ENCODE data around the gene PIK3R2.

The PIK3R2 gene

DNA sequence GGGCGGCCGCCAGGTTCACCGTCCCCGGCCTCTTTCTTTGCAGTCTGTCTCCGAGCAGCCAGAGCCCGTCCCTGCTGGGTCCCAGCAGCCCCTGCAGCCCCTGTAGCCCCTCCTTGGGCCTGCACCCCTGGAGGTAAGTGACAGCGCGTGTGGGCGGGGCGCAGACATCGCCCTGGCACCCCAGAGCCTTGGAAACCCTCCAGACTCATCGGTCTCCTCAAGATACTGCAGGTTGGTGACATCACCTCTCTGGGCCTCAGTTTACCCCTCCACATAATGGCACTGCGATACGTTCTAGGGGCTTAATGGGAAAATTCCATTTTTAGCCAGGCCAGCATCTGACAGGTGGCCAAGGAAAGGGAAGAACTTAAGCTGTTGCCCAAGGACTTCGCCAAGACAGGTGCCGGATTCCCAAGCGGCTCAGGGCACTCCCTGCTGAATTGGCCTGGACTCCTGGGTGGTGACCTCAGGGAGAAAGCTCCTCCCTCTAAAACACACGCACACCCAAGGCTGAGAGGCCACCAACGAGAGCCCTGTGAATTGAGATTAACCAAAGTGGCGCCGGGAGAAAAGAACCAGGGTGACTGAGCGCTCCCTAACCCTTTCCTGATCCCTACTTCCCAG is 42.2 kb upstream of the PIK3R2 start:
- TF ChIP-seq, protein P1, sequence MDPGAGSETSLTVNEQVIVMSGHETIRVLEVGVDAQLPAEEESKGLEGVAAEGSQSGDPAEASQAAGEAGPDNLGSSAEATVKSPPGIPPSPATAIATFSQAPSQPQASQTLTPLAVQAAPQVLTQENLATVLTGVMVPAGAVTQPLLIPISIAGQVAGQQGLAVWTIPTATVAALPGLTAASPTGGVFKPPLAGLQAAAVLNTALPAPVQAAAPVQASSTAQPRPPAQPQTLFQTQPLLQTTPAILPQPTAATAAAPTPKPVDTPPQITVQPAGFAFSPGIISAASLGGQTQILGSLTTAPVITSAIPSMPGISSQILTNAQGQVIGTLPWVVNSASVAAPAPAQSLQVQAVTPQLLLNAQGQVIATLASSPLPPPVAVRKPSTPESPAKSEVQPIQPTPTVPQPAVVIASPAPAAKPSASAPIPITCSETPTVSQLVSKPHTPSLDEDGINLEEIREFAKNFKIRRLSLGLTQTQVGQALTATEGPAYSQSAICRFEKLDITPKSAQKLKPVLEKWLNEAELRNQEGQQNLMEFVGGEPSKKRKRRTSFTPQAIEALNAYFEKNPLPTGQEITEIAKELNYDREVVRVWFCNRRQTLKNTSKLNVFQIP (CRISPR knock-in tag; IDR thresholded peaks at IDR 0.05; ENCODE audit: borderline replicate concordance, low read depth) = no peak
- TF ChIP-seq, protein P2, sequence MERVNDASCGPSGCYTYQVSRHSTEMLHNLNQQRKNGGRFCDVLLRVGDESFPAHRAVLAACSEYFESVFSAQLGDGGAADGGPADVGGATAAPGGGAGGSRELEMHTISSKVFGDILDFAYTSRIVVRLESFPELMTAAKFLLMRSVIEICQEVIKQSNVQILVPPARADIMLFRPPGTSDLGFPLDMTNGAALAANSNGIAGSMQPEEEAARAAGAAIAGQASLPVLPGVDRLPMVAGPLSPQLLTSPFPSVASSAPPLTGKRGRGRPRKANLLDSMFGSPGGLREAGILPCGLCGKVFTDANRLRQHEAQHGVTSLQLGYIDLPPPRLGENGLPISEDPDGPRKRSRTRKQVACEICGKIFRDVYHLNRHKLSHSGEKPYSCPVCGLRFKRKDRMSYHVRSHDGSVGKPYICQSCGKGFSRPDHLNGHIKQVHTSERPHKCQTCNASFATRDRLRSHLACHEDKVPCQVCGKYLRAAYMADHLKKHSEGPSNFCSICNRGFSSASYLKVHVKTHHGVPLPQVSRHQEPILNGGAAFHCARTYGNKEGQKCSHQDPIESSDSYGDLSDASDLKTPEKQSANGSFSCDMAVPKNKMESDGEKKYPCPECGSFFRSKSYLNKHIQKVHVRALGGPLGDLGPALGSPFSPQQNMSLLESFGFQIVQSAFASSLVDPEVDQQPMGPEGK (CRISPR knock-in tag; IDR thresholded peaks at IDR 0.05; ENCODE audit: borderline replicate concordance) = no peak
- TF ChIP-seq ZFP3 (CRISPR knock-in tag; IDR thresholded peaks at IDR 0.05) = no peak
- TF ChIP-seq, protein P3, sequence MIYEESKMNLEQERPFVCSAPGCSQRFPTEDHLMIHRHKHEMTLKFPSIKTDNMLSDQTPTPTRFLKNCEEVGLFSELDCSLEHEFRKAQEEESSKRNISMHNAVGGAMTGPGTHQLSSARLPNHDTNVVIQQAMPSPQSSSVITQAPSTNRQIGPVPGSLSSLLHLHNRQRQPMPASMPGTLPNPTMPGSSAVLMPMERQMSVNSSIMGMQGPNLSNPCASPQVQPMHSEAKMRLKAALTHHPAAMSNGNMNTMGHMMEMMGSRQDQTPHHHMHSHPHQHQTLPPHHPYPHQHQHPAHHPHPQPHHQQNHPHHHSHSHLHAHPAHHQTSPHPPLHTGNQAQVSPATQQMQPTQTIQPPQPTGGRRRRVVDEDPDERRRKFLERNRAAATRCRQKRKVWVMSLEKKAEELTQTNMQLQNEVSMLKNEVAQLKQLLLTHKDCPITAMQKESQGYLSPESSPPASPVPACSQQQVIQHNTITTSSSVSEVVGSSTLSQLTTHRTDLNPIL (CRISPR knock-in tag; IDR thresholded peaks at IDR 0.05; ENCODE audit: low read depth) = no peak
- TF ChIP-seq ISL1 (CRISPR knock-in tag; IDR thresholded peaks at IDR 0.05) = no peak
- no peak for TF ChIP-seq ZNF70 (CRISPR knock-in tag; IDR thresholded peaks at IDR 0.05)
- no peak for TF ChIP-seq RARB (CRISPR knock-in tag; IDR thresholded peaks at IDR 0.05)
- no peak for TF ChIP-seq TCF4 (CRISPR knock-in tag; IDR thresholded peaks at IDR 0.05; ENCODE audit: borderline replicate concordance)
- TF ChIP-seq SNAI2 (CRISPR knock-in tag; IDR thresholded peaks at IDR 0.05) = no peak
- no peak for TF ChIP-seq ZNF565 (CRISPR knock-in tag; conservative IDR thresholded peaks at IDR 0.05; ENCODE audit: low read depth)
- no peak for ATAC-seq

DNA sequence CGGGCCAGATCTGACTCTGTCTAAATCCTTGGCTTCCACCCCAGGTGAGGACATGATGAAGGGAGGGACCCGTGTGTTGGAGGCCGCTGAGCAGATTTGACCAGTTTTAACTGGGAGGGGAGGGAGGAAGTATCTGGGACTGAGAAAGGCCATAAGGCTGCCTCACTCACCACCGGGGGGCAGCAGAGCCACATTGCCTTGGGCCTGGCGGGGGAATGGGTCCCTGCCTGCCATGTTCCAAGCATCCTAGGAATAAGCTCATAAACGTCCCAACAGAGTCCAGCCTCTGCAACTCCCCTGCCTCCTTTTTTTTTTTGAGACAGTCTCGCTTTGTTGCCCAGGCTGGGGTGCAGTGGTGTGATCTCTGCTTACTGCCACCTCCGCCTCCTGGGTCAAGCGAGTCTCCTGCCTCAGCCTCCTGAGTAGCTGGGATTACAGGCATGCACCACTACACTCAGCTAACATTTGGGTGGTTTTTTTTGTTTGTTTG is 39.9 kb upstream of the PIK3R2 start:
- peak; percentile 85 for ATAC-seq
- TF ChIP-seq GLIS3 (CRISPR knock-in tag; IDR thresholded peaks at IDR 0.05) (no peak), ZNF565 (CRISPR knock-in tag; conservative IDR thresholded peaks at IDR 0.05; ENCODE audit: low read depth) (no peak), ISL1 (CRISPR knock-in tag; IDR thresholded peaks at IDR 0.05) (no peak), ZFP3 (CRISPR knock-in tag; IDR thresholded peaks at IDR 0.05) (no peak), ZFP30 (CRISPR knock-in tag; IDR thresholded peaks at IDR 0.05) (no peak), TCF4 (CRISPR knock-in tag; IDR thresholded peaks at IDR 0.05; ENCODE audit: borderline replicate concordance) (no peak), SNAI2 (CRISPR knock-in tag; IDR thresholded peaks at IDR 0.05) (no peak), RARB (CRISPR knock-in tag; IDR thresholded peaks at IDR 0.05) (no peak), BACH2 (CRISPR knock-in tag; IDR thresholded peaks at IDR 0.05; ENCODE audit: borderline replicate concordance) (no peak)
- TF ChIP-seq, protein P4, sequence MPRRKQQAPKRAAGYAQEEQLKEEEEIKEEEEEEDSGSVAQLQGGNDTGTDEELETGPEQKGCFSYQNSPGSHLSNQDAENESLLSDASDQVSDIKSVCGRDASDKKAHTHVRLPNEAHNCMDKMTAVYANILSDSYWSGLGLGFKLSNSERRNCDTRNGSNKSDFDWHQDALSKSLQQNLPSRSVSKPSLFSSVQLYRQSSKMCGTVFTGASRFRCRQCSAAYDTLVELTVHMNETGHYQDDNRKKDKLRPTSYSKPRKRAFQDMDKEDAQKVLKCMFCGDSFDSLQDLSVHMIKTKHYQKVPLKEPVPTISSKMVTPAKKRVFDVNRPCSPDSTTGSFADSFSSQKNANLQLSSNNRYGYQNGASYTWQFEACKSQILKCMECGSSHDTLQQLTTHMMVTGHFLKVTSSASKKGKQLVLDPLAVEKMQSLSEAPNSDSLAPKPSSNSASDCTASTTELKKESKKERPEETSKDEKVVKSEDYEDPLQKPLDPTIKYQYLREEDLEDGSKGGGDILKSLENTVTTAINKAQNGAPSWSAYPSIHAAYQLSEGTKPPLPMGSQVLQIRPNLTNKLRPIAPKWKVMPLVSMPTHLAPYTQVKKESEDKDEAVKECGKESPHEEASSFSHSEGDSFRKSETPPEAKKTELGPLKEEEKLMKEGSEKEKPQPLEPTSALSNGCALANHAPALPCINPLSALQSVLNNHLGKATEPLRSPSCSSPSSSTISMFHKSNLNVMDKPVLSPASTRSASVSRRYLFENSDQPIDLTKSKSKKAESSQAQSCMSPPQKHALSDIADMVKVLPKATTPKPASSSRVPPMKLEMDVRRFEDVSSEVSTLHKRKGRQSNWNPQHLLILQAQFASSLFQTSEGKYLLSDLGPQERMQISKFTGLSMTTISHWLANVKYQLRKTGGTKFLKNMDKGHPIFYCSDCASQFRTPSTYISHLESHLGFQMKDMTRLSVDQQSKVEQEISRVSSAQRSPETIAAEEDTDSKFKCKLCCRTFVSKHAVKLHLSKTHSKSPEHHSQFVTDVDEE (CRISPR knock-in tag; IDR thresholded peaks at IDR 0.05) = no peak
- TF ChIP-seq, protein P2 (CRISPR knock-in tag; IDR thresholded peaks at IDR 0.05; ENCODE audit: borderline replicate concordance) = no peak
- TF ChIP-seq, protein P1 (CRISPR knock-in tag; IDR thresholded peaks at IDR 0.05; ENCODE audit: borderline replicate concordance, low read depth) = no peak
- TF ChIP-seq, protein P5, sequence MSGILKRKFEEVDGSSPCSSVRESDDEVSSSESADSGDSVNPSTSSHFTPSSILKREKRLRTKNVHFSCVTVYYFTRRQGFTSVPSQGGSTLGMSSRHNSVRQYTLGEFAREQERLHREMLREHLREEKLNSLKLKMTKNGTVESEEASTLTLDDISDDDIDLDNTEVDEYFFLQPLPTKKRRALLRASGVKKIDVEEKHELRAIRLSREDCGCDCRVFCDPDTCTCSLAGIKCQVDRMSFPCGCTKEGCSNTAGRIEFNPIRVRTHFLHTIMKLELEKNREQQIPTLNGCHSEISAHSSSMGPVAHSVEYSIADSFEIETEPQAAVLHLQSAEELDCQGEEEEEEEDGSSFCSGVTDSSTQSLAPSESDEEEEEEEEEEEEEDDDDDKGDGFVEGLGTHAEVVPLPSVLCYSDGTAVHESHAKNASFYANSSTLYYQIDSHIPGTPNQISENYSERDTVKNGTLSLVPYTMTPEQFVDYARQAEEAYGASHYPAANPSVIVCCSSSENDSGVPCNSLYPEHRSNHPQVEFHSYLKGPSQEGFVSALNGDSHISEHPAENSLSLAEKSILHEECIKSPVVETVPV (CRISPR knock-in tag; IDR thresholded peaks at IDR 0.05) = no peak
